ENCODE data around the gene ZNF827. TPM values are rescaled to one million over a fixed set of nuclear protein-coding genes. Genes with fewer than 3 reads are reported as not detected.

Gene ZNF827
- total and polyA plus RNA-seq, 2 of the 13 experiments (the other 11 are each of a cell fraction or from before 2014, with no cell fraction given) = 2.8 TPM

- Histone ChIP-seq H3K9ac (ENCODE audit: insufficient read depth, low read depth, low read length) (no peak overlapping the region), H4K20me1 (ENCODE audit: insufficient read depth, low read length) (no peaks in the 10 kb centered on the region), H3K27me3 (ENCODE audit: control insufficient read depth in 1 of 2, insufficient read depth in 2 of 2, low read length in 2 of 2) (no peaks in the 10 kb centered on the region), H2AFZ (ENCODE audit: low read length) (no peak overlapping the region), H3K36me3 (replicated peaks in 1 of 2; ENCODE audit: control insufficient read depth in 1 of 2, insufficient read depth in 2 of 2, low read length in 2 of 2) (peaks cover 0 to 19% of the 10 kb centered on the region in 2 experiments; a peak in 1 of 5 replicates), H3K4me2 (ENCODE audit: low read depth, low read length) (no peak overlapping the region), H3K9me3 (ENCODE audit: low read length) (no peaks in the 10 kb centered on the region), H3K79me2 (ENCODE audit: insufficient read depth, low read length) (no peaks in the 10 kb centered on the region), H3K27ac (ENCODE audit: extremely low read length, insufficient read depth, low read length) (no peak overlapping the region), H3K4me3 (replicated peaks in 1 of 3; ENCODE audit: insufficient read depth in 1 of 3, low read depth in 2 of 3, low read length in 3 of 3) (no peak overlapping the region), H3K4me1 (ENCODE audit: insufficient read depth, low read length) (no peaks in the 10 kb centered on the region)
- DNase-seq (ENCODE audit: low spot score) = no peak
- ChIA-PET POLR2A (no interaction called here), CTCF (ENCODE audit: low intra/inter-chr PET ratio, low total read pairs) (no interaction called here)
- FAIRE-seq = no peak
- in situ Hi-C loops (cut with HindIII; ENCODE audit: extremely low pct_ligation_motif_present, low pct_unique_long_range_greater_than_20kb) (no loop called here), intact Hi-C loops (cut with micrococcal nuclease; ENCODE audit: unreplicated experiment) (loop anchor here (1.0 kb wide), 1 partner anchor 98 kb away; the partner anchor contains the start of gene ZNF827)
- no peak for ATAC-seq
- WGBS (ENCODE audit: low lambda C conversion rate) = 98% methylated on average over 3 of the region's 3 CpGs
- no TSS peak for BruUV-seq (replicated peaks)
- TF ChIP-seq, protein P1, sequence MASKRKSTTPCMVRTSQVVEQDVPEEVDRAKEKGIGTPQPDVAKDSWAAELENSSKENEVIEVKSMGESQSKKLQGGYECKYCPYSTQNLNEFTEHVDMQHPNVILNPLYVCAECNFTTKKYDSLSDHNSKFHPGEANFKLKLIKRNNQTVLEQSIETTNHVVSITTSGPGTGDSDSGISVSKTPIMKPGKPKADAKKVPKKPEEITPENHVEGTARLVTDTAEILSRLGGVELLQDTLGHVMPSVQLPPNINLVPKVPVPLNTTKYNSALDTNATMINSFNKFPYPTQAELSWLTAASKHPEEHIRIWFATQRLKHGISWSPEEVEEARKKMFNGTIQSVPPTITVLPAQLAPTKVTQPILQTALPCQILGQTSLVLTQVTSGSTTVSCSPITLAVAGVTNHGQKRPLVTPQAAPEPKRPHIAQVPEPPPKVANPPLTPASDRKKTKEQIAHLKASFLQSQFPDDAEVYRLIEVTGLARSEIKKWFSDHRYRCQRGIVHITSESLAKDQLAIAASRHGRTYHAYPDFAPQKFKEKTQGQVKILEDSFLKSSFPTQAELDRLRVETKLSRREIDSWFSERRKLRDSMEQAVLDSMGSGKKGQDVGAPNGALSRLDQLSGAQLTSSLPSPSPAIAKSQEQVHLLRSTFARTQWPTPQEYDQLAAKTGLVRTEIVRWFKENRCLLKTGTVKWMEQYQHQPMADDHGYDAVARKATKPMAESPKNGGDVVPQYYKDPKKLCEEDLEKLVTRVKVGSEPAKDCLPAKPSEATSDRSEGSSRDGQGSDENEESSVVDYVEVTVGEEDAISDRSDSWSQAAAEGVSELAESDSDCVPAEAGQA (IDR thresholded peaks at IDR 0.05; ENCODE audit: low read depth) = no peak
- TF ChIP-seq, protein P1 (CRISPR knock-in tag; IDR thresholded peaks at IDR 0.05; ENCODE audit: borderline replicate concordance) = no peak
- no peak for TF ChIP-seq ZNF407 (CRISPR knock-in tag; IDR thresholded peaks at IDR 0.05; ENCODE audit: not compliant biosample characterization)
- TF ChIP-seq, protein P2, sequence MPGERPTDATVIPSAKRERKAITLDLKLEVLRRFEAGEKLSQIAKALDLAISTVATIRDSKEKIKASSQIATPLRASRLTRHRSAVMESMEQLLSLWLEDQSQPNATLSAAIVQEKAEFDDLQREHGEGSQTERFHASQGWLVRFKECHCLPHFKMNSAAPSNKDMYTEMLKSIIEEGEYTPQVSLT (CRISPR knock-in tag; IDR thresholded peaks at IDR 0.05; ENCODE audit: borderline replicate concordance, low read depth) = no peak
Measured at GRCh38 chr4:145840801-145841200, 97.8 kb downstream of the ZNF827 start.

Measured in HepG2 (cell line).